H9 (cell line): Measurements from ENCODE around the gene KIF26A. TPM values are rescaled to one million over a fixed set of nuclear protein-coding genes. Genes with fewer than 3 reads are reported as not detected.

Experiments used
- DNase-seq: peaks from one replicate; pipeline ENCODE4 v3.0.0-alpha.2; 2017
- H2AFZ ChIP-seq: one replicate; pipeline ENCODE4 v1.6.1; 2013; ENCODE audit warnings: mild to moderate bottlenecking, low read length, control low read depth, moderate library complexity
- H2AK5ac ChIP-seq: 2 replicates; pipeline ENCODE4 v1.6.1; 2013; ENCODE audit warnings: low read length, control low read depth, mixed read lengths; ENCODE audit not compliant: insufficient read length
- H2BK120ac ChIP-seq: one replicate; pipeline ENCODE4 v1.6.1; 2013; ENCODE audit warnings: low read depth, mild to moderate bottlenecking, low read length, control low read depth, inconsistent platforms; ENCODE audit not compliant: poor library complexity, severe bottlenecking
- H2BK12ac ChIP-seq: 2 replicates; pipeline ENCODE4 v1.6.1; 2013; ENCODE audit warnings: low read length, control low read depth, mixed read lengths, low read depth; ENCODE audit not compliant: insufficient read length
- H2BK15ac ChIP-seq: 2 replicates; pipeline ENCODE4 v1.6.1; 2013; ENCODE audit warnings: low read depth, low read length, control low read depth
- H2BK20ac ChIP-seq: one replicate; pipeline ENCODE4 v1.6.1; 2013; ENCODE audit warnings: low read depth, mild to moderate bottlenecking, low read length, control low read depth, inconsistent platforms; ENCODE audit not compliant: poor library complexity, severe bottlenecking
- H2BK5ac ChIP-seq: 2 replicates; pipeline ENCODE4 v1.6.1; 2013; ENCODE audit warnings: low read length, control low read depth, mixed read lengths; ENCODE audit not compliant: insufficient read length
- H3K14ac ChIP-seq: 2 replicates; pipeline ENCODE4 v1.6.1; 2013; ENCODE audit warnings: low read length, control low read depth; ENCODE audit not compliant: insufficient read depth
- H3K18ac ChIP-seq: 2 replicates; pipeline ENCODE4 v1.6.1; 2013; ENCODE audit warnings: low read depth, mild to moderate bottlenecking, mixed read lengths, low read length, control low read depth; ENCODE audit not compliant: insufficient read length
- H3K23ac ChIP-seq: 2 replicates; pipeline ENCODE4 v1.6.1; 2013; ENCODE audit warnings: low read length, control low read depth, mixed read lengths, low read depth; ENCODE audit not compliant: insufficient read length
- H3K23me2 ChIP-seq: 2 replicates; pipeline ENCODE4 v1.6.1; 2013; ENCODE audit warnings: low read depth, mild to moderate bottlenecking, mixed read lengths, low read length, control low read depth; ENCODE audit not compliant: insufficient read length, poor library complexity, severe bottlenecking
- H3K27ac ChIP-seq: 2 replicates; pipeline ENCODE4 v1.5.1; 2013; ENCODE audit warnings: low read length, control low read depth, mixed read lengths, low read depth; ENCODE audit not compliant: insufficient read length
- H3K27me3 ChIP-seq: 2 replicates; pipeline ENCODE4 v1.6.1; 2013; ENCODE audit warnings: low read length, control low read depth, inconsistent platforms; ENCODE audit not compliant: insufficient read depth
- H3K4ac ChIP-seq: 2 replicates; pipeline ENCODE4 v1.6.1; 2013; ENCODE audit warnings: low read depth, mild to moderate bottlenecking, control low read depth, inconsistent platforms, low read length, moderate library complexity
- H3K4me1 ChIP-seq: 2 replicates; pipeline ENCODE4 v1.6.1; 2013; ENCODE audit warnings: low read length, control low read depth, inconsistent platforms; ENCODE audit not compliant: insufficient read depth
- H3K4me2 ChIP-seq: 2 replicates; pipeline ENCODE4 v1.6.1; 2013; ENCODE audit warnings: low read length, control low read depth, mixed read lengths; ENCODE audit not compliant: insufficient read length, insufficient read depth
- H3K56ac ChIP-seq: 2 replicates; pipeline ENCODE4 v1.6.1; 2013; ENCODE audit warnings: low read depth, mild to moderate bottlenecking, mixed read lengths, low read length, control low read depth; ENCODE audit not compliant: insufficient read length
- H3K79me1 ChIP-seq: 2 replicates; pipeline ENCODE4 v1.6.1; 2013; ENCODE audit warnings: low read depth, mild to moderate bottlenecking, moderate library complexity, low read length, control low read depth, inconsistent platforms; ENCODE audit not compliant: insufficient read depth, poor library complexity, severe bottlenecking
- H3K79me2 ChIP-seq: 2 replicates; pipeline ENCODE4 v1.6.1; 2013; ENCODE audit warnings: low read length, control low read depth, inconsistent platforms; ENCODE audit not compliant: insufficient read depth
- H3K9ac ChIP-seq: 2 replicates; pipeline ENCODE4 v1.6.1; 2013; ENCODE audit warnings: low read length, control low read depth, mixed read lengths; ENCODE audit not compliant: insufficient read length; ENCODE audit errors: extremely low read depth
- H3K9me3 ChIP-seq: one replicate; pipeline ENCODE4 v1.6.1; 2013; ENCODE audit warnings: low read depth, low read length, inconsistent platforms; ENCODE audit not compliant: control insufficient read depth
- H3T11ph ChIP-seq: one replicate; pipeline ENCODE4 v1.6.1; 2013; ENCODE audit warnings: mild to moderate bottlenecking, low read length, control low read depth, inconsistent platforms
- H4K20me1 ChIP-seq: one replicate; pipeline ENCODE4 v1.6.1; 2013; ENCODE audit not compliant: control insufficient read depth, insufficient read length, insufficient read depth
- H4K5ac ChIP-seq: 2 replicates; pipeline ENCODE4 v1.6.1; 2013; ENCODE audit warnings: low read depth, mild to moderate bottlenecking, mixed read lengths, low read length, control low read depth; ENCODE audit not compliant: insufficient read length
- H4K8ac ChIP-seq: replicated peaks from 2 replicates; pipeline ENCODE4 v1.6.1; 2013; ENCODE audit warnings: low read length, control low read depth, mixed read lengths, low read depth; ENCODE audit not compliant: insufficient read length
- H4K91ac ChIP-seq: 2 replicates; pipeline ENCODE4 v1.6.1; 2013; ENCODE audit warnings: low read depth, mild to moderate bottlenecking, moderate library complexity, mixed read lengths, low read length, control low read depth; ENCODE audit not compliant: insufficient read length
- H3K27ac Mint-ChIP-seq, 3 experiments: 2 replicates in 2 of 3; 3 replicates in 1 of 3; pipeline ENCODE4 v1.8.0; 2020 to 2021; ENCODE audit warnings: mixed read lengths in 3 of 3, mild to moderate bottlenecking in 1 of 3, moderate library complexity in 1 of 3
- H3K27me3 Mint-ChIP-seq: 2 replicates; pipeline ENCODE4 v1.8.0; 2021; ENCODE audit warnings: low read depth, mild to moderate bottlenecking, moderate library complexity, mixed read lengths
- H3K36me3 Mint-ChIP-seq, 3 experiments: 2 replicates in 2 of 3; 3 replicates in 1 of 3; pipeline ENCODE4 v1.8.0; 2020 to 2021; ENCODE audit warnings: low read depth in 3 of 3, mixed read lengths in 3 of 3; ENCODE audit not compliant: insufficient read depth in 1 of 3
- H3K4me1 Mint-ChIP-seq, 2 experiments: 2 replicates each; pipeline ENCODE4 v1.8.0; 2020; ENCODE audit warnings: mixed read lengths in 2 of 2
- H3K4me3 Mint-ChIP-seq, 2 experiments: 2 replicates in 1 of 2; 3 replicates in 1 of 2; pipeline ENCODE4 v1.8.0; 2020 to 2021; ENCODE audit warnings: mild to moderate bottlenecking in 2 of 2, mixed read lengths in 2 of 2, moderate library complexity in 1 of 2
- H3K9me3 Mint-ChIP-seq, 2 experiments: 2 replicates in 1 of 2; 3 replicates in 1 of 2; pipeline ENCODE4 v1.8.0; 2020; ENCODE audit warnings: mild to moderate bottlenecking in 2 of 2, mixed read lengths in 2 of 2, moderate library complexity in 1 of 2
- WGBS: extraction: QIAGEN DNeasy Blood & Tissue Kit; methylation state at CpG from one replicate; pipeline ENCODE4 v1.1.7; 2013; ENCODE audit warnings: missing lambda C conversion rate, low lambda C conversion rate, mixed read lengths; ENCODE audit not compliant: insufficient read length; ENCODE audit errors: extremely low coverage; 5-methylcytosine and 5-hydroxymethylcytosine counted together
- total RNA-seq: library from RNA; stranded (reverse); gene quantifications from 2 replicates; pipeline ENCODE4 v1.2.1, GENCODE V29; 2021
- TF ChIP-seq, protein P1 (sequence below): fragments of 200-600 bp; sonication (generic); conservative IDR thresholded peaks from 3 replicates; pipeline ENCODE4 v1.8.0; 2021; ENCODE audit warnings: antibody characterized with exemption, mild to moderate bottlenecking

KIF26A gene
- total RNA-seq, 1 experiment from 2014 or later = 44.2 TPM

GRCh38 chr14:104132981-104133380 is 5.4 kb upstream of the KIF26A start:
- no peak overlapping the region for H2BK120ac ChIP-seq
- H3K14ac ChIP-seq = no peak overlapping the region
- H4K20me1 ChIP-seq = peaks cover 2% of the 10 kb centered on the region
- no peak overlapping the region for H2BK12ac ChIP-seq
- peaks cover 19% of the 10 kb centered on the region for H3K27me3 ChIP-seq
- H3K36me3 Mint-ChIP-seq = peaks cover 0 to 11% (median 7%) of the 10 kb centered on the region in 3 experiments; a peak in 3 of 7 replicates
- no peak overlapping the region for H3K27ac Mint-ChIP-seq
- WGBS = no CpG with 5 or more reads among the region's 7 CpGs
- H4K8ac ChIP-seq = no peak overlapping the region
- H3K18ac ChIP-seq = no peak overlapping the region
- H3K79me2 ChIP-seq = no peaks in the 10 kb centered on the region
- H3K4me3 Mint-ChIP-seq = no peak overlapping the region
- no peak overlapping the region for H2AK5ac ChIP-seq
- no peak overlapping the region for H3K4me2 ChIP-seq
- no peak overlapping the region for H3T11ph ChIP-seq
- H3K23ac ChIP-seq = no peak overlapping the region
- no peaks in the 10 kb centered on the region for H3K79me1 ChIP-seq
- no peak overlapping the region for H3K27ac ChIP-seq
- peak; percentile 67 for DNase-seq
- H3K4me1 Mint-ChIP-seq = peaks cover 9 to 18% of the 10 kb centered on the region in 2 experiments
- H3K4ac ChIP-seq = no peak overlapping the region
- H4K91ac ChIP-seq = no peak overlapping the region
- no peak overlapping the region for H2AFZ ChIP-seq
- peaks cover 17 to 18% of the 10 kb centered on the region in 2 experiments for H3K9me3 Mint-ChIP-seq
- H2BK5ac ChIP-seq = no peak overlapping the region
- H3K4me1 ChIP-seq = no peaks in the 10 kb centered on the region
- H3K9me3 ChIP-seq = no peaks in the 10 kb centered on the region
- TF ChIP-seq, protein P1, sequence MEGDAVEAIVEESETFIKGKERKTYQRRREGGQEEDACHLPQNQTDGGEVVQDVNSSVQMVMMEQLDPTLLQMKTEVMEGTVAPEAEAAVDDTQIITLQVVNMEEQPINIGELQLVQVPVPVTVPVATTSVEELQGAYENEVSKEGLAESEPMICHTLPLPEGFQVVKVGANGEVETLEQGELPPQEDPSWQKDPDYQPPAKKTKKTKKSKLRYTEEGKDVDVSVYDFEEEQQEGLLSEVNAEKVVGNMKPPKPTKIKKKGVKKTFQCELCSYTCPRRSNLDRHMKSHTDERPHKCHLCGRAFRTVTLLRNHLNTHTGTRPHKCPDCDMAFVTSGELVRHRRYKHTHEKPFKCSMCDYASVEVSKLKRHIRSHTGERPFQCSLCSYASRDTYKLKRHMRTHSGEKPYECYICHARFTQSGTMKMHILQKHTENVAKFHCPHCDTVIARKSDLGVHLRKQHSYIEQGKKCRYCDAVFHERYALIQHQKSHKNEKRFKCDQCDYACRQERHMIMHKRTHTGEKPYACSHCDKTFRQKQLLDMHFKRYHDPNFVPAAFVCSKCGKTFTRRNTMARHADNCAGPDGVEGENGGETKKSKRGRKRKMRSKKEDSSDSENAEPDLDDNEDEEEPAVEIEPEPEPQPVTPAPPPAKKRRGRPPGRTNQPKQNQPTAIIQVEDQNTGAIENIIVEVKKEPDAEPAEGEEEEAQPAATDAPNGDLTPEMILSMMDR = no peak
- H2BK20ac ChIP-seq = no peak overlapping the region
- peaks cover 13% of the 10 kb centered on the region for H3K23me2 ChIP-seq
- H2BK15ac ChIP-seq = no peak overlapping the region
- H3K56ac ChIP-seq = no peak overlapping the region
- H3K9ac ChIP-seq = no peak overlapping the region
- no peak overlapping the region for H4K5ac ChIP-seq
- peaks cover 67% of the 10 kb centered on the region for H3K27me3 Mint-ChIP-seq
